GM19372 (cell line): ENCODE data around the gene ZPR1.

ENCODE experiments used
- ATAC-seq: cut with Tn5 transposase; IDR thresholded peaks from one replicate; pipeline ENCODE4 v1.9.1; 2021; ENCODE audit warnings: mild to moderate bottlenecking, low read depth, moderate library complexity; ENCODE audit not compliant: unreplicated experiment

The ZPR1 gene

DNA sequence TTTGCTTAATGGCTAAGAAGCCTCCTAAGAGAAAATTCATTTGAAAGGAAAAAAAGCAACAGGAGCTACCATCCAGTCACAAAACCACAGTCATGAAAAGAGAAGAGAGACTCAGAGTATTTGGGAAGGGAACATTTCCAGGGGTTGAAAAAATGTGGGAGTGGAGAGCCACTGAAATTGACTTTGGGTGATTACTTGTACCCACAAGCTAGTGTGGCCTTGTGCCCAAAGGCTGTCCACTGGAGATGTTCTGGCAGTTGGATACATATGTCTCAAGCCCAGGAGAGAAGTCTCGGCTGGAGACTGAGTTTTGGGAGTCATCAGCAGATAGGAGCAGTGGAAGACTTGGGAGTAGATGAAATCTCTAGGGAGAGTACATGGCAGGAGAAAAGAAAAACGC lies 7.0 kb upstream of the ZPR1 start:
- no peak for ATAC-seq

DNA sequence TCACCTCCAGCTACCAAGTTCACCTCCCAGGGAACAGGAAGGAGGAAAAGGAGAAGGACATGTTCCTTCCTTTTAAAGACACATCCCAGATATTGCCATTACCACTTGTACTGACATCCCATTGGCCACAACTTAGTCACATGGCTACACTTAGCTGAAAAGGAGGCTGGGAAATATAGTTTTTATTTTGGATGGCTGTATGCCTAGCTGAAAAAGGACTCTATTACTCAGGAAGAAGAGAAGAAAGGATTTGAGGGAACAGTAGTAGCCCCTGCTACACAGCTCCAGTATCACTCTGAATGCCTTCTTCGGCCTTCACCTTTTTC lies 5.9 kb upstream of the ZPR1 start:
- no peak for ATAC-seq

DNA sequence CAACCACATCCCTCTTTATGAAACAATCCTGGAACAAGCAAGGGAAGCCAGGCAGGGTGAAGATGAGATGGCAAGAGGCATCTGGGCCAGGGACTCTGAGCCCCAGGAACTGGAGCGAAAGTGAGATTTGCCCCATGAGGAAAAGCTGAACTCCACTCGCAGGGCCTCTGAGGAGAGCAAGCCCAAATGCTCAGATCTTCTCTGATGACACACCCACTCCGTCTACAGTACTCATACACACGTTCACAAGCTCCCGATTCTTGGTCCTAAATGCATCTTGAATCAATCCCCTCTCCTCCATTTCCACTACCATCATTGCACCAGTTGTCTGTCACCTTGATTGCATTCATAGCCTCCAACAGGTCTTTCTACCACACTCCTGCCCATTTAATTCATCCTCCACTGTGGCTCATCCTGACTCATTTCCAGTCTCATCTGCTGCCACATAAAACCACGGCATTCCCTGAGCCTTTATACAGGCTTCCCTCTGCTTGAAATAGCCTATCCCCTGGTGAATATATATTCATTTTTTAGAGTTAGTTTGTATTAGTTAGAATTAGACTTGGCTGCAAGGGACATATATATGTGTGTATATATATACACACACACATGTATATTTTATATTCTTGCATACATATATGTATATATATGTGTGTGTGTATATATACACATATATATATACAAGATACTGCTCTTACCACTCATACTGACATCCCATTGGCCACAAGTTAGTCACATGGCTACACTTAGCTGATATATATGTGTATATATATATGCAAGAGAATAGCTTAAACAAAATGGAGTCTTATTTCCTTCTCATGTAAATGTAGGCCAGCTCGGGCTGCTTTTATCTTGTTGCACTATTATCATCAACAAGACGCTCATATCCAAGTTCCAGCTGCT lies 5.3 kb upstream of the ZPR1 start:
- no peak for ATAC-seq

DNA sequence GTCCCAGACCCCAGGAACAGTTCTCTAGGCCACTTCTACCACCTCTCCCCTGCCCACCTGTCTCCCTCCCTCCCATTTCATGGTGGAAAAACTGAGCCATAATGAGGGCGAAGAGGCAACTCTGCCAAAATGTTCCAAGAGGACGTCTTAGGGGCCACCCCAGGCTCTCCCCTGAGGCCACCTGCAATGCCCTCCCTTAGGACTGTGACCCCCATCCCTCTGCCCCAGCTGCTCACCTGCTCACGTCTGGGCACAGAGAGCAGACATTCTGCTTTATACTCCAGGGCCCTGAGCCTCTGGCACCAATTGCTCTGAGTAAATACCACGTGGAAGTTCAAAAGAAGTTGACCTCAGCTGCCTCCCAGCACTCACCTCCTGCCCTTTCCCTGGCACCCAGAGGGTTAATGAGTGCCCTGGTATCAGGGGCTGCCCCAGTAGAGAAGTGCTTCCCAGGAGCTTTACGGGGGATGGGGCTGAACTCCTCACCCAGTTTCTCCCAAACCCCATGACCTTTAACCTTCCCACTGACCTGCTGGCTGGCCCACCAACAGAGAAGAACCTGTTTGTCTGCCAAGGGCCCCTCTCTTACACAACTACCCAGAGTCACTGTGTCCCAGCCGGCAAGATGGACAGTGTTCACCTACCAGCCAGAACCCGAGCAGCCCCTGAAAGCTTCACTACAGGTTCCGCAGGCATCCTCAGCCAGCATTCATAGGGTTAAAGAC lies 4.5 kb upstream of the ZPR1 start:
- ATAC-seq, result no peak

DNA sequence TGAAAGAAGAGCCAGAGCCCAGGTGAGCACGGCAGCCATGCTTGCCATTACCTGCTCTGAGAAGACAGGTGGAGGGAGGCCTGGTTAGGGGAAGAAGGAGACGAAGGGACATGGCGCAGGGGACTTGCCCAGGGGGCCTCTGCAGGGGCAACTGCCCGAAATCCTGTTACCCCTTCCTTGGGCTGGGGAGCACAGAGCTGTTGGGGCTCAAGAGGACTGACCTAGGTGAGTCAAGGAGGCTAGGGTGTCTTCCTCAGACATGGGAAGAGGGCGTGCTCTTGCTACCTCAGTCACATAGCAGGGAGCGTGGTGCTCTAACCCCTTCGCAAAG lies 4.0 kb upstream of the ZPR1 start, which contains the start of gene APOA5:
Gene APOA5, minus strand, starts transcription at position 67 of the 331 bp plus-strand sequence. Its CDS starts 19 bp downstream, at position 48.
- no peak for ATAC-seq

DNA sequence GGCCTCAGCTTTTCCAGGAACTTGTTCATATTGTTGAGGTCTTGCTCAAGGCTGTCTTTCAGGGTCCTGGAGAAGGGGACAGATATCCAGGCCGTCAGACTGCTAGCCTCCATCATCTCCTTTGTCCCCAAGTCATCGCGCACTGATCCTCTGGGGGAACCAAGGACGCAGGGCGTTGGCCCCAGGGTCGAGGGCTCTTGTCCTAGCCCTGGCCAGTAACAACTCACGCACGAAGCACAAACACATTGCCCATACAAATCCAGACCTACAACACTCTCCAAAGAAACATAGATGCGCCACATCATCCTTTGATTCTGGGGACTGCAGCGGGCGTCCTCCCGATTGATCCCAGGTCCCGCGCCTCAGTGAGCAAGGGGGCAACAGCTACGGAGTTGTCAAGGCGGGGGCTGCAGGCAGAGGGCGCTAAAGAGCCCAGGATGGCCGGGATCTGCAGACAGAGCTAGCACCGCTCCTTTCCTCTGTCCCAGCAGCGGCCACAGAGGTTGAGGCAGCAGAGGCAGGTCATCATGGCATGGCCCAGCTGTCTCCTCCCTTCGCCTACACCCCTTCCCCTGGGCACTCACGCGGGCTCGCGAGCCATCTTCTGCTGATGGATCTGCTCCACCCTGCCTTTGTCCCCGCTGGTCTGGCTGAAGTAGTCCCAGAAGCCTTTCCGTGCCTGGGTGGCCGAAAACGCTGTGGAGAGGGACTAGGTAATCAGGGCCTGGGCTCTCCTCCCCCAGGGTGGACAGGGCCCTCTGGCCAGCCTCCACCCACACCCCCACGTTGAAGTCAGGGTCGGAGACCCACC lies 3.4 kb upstream of the ZPR1 start:
- ATAC-seq, result no peak

DNA sequence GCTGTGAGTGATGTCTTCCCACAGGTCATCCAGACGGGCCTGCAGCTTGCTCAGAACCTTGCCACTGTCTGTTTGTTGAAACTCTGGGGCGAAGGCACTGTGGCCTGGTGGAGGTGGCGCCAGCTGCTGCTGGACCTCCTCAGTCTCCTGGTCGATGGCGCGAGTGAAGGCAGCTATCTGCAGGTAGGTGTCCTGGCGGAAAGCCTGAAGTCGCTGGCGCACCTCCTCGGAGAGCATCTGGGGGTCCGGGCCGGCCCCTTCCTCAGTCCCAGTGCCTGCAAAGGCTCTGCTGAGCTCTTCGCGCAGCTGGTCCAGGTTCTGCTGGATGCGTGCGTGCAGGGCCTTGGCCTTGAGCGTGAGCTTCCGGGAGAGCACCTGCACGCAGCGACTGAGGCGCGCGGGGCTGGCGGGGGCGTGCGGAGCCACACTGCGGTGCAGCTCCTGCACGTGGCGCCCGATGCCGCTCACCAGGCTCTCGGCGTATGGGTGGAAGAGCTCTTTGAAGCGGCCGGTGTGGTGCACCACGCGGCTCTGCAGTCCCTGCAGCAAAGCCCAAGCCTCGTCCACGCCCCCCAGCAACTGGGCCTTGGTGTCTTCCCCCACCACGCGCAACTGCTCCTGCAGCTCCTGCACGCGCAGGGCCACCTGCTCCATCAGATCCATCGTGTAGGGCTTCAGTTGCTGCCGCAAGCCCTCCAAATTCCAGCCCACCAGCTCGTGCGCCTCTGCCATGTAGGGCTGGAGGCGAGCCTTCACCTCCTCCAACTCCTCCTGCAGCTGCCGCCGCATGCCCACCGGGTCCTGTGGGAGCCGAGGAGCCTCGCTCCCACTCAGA lies 2.6 kb upstream of the ZPR1 start:
- ATAC-seq, result no peak

DNA sequence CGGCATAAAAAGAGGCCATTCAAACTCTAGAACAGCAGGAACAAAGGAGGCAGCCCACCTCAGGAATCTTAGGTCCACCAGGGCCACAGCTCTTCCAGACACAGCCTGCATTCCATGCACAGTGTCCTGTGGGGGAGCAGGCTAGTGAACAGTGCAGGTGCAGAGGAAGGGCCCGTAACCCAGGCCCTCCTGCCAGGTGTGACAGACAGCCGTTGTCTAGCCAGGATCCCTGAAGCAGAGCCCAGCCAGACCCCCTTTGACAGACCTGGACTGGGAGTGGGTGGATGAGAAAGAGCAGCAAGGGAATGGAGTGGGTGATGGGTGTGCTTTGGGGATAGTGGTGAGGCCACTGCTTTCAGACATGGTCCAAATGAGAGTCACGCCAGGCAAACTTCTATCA lies 1.2 kb upstream of the ZPR1 start:
- ATAC-seq, result no peak

DNA sequence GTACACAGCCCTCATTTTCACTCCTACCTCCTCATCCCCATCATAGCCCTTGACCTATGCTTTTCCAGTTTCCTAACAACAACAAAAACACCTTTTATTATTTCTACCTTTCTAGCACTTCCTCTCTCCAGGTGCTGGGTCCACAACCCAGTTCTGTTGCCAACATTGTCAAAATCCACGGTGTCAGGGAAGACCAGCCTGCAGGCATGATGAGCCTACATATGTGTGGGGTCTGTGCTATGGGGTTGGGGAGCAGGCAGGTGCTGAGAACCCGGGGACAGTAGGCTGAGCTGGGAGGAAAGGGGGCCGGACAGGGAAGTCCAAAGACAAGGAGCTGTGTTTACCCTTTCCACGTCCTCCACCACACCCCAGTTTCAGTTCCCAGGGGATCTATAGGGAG lies 711 bp upstream of the ZPR1 start:
- no peak for ATAC-seq

DNA sequence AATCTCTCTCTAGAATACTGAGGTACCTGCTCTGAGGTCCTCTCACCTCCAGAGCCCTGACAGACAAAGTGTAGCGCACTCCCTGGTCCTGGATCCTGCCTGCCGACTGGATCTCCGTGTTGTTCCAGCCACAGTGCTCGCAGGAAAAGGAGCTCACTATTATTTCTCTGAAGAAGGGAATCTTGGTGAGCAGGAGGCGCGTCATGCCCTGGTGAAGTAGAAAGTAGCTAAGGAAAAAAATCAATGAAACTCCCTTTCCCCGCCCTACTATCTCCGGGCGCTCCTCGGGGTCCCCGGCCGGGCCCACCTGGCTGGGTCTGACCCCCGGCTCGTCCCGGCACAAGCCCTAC lies 412 bp downstream of the ZPR1 start:
- ATAC-seq, result peak; percentile 7

DNA sequence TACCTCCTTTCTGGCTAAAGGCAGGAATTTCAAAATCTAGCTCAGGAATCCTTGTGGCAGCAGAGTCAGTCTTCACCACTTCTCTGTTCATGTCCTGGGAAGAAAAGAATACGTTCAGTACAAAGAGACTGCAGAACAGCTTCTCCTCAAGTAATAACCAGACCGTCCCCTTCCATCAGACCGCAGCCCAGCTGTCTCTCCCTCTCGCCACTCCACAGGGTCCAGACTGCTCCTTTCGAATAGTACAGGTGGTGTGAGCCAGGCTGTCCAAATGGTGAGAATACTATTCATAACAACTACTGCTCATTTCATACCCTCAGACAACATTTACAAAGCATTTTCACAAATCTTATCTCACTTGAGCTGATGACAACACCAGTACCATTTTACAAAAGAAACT lies 857 bp downstream of the ZPR1 start:
- no peak for ATAC-seq

DNA sequence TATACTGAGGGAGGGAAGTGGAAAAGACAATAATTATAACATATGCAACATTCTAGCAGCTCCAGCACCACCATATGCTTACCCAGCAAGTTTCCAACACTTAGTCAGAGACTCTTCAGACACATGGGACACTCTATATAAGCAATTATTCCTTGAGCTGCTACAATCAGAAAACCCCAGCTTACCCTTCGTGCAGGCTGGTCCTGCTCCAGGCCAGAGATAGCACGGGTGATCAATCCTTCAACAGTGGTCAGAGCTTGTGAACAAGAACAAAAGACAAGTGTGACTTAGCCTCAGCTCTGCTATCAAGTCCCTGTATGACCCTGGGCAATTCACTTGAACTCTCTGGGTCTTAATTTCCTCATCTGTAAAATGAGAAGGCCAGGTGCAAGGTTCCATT lies 1.5 kb downstream of the ZPR1 start:
- no peak for ATAC-seq

DNA sequence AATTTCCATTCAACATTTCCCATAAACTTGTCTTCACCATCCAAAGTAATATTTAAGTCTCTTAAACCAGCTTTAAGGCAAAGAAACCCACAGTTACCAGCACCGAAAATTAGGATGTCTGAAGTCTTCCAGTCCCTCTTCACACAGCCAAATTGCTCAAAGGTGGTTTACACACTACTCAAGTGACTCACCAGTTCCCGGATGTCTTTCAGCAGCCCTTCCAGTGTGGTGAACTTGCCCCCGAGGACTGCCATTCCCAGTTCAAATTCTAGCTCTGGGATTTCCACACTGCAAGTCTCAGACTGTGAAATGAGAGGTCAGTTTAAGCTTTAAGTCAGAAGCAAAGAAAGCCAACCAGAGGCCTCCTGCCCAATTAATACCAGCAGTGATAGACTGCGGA lies 5.1 kb downstream of the ZPR1 start:
- ATAC-seq, result no peak

DNA sequence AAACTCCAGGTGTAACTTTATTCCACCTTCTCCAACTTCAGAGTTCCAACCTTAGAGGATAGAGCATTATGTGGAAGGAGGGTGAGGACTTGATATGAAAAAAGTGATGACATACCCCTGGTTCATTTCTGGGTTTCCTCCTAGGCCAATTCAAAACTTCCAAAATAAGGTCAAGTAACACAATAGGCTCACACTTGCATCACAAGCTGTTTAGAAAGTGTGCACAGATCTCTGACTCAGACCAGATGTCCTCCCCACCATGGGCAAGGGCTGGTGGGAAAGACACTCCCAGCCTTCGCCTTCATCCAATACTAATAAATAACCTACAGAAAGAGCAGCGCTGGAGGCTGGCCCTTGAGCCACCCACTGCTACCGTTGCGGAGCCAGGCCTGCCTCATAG lies 9.3 kb downstream of the ZPR1 start:
- ATAC-seq, result no peak

DNA sequence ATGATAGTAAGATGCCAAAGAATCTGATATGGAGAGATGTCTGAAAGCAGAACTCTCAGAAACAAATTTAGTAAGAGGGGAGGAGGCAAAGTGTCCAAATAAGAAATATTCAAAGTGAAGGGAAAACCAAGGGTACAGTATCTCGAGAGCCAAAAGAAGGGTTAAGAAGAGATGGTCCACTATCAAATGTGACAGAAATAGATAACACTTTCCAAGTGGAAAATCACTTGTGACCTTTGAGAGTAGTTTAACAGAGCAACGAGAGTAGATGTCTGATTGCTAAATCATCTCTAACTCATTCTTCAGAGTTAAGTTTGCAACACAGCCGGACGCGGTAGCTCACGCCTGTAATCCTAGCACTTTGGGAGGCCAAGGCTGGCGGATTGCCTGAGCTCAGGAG lies 10.8 kb downstream of the ZPR1 start:
- ATAC-seq, result no peak

DNA sequence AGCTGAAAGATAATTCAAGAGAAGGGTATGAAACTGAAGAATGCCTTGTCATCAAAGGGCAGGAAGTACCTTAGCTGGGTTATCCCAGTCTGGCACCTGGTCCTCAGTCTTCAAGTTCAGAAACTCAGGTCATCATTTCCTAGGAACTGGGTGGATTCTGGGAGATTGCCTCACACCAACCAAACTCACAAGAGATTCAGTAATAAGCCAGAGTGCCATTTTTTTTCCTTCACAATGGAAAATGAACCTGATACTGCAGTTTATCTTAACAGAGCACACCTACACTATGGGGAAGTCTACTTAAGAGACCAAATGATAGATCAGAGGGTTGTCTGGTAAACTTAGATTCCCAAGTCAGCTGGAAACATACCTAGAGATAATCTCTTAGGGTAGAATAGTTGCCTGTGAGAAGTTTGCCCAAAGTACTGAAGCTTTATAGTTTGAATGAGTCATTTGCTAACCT lies 11.3 kb downstream of the ZPR1 start:
- ATAC-seq, result no peak

DNA sequence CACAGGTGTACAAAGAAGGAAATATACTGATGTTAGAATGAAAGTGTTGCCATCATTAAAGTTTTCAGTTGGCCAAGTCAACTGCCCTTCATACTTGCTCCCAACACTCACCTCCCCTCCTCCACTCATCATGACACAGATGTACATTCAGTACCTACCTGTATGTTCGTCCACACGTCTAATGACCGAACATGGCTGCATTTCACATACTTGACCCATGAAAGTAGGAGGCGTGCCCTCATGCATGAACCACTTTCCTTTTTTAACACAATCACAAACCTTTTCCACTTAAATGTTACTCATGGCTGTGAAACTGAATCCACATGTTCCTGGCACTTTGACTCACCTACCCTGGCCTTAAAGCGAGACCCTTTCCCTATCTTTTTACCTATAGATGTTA lies 11.8 kb downstream of the ZPR1 start:
- no peak for ATAC-seq

DNA sequence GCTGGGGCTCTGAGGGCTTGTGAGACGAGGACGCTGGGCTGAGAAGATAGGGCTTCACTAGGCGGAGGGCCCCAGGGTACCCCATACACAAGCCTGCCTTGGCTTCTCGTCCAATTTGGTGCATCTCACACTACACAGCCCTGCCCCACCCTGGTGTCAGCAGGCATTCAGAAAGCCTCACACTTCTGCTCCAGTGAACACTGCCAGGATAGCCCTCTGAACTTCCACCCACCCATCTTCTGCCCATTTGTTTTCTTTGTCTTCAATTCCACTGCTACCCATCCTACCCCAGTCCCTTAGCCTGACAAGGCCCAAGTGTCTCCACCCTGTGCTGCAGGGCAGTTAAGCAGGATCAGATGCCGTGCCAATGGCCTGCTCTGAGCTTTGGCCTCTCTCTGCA lies 13.2 kb downstream of the ZPR1 start:
- no peak for ATAC-seq

DNA sequence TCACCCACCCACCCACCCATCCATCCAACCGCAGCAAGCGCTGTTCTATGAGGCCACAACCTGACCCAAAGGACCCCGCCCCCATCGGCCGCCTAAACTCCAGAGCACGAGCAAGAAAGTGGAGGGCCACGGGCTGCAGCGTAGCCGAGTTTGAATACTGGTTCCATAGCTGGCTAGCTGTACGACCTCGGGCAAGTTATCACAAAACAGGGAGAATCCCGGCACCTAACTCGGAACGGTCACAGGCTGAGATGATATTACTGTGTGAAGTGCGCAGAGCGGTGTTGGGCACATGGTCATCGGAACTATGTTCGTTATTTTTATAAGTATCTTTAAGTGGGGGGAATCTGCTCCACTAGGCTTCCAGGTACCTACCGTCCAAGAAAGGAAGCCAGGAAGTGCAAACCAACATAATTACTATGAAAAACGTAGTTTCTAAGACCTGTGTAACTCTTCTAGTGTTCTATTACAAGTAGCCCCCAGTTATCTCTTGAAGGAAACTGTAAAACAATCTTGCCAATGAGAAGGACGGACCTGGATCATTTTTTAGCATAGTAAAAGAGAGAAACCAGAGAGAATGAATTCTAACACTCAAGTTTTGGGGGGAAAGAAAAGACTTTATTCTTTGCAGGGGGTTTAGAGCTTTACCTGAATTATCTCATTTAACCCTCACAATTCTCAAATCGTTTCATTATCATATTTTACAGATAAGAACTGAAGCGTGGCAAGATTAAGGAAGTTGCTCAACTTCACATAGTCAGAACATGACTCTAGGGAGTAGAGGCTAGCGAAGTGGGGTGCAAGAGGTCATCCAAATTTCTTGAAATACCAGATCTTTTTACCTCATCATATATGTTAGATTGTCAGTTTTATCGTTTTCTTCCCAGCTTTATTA lies 14.4 kb downstream of the ZPR1 start:
- ATAC-seq, result peak; percentile 10
